SU-DHL-6 (cell line): ENCODE measurements around the gene BMP7.

Experiments
- EZH2phosphoT487 ChIP-seq: fragments of 200-600 bp; sonication (generic), shearing (Covaris generic); conservative IDR thresholded peaks from 2 replicates; pipeline ENCODE4 v1.6.1; 2018; ENCODE audit warnings: mild to moderate bottlenecking, antibody characterized with exemption, low read length, moderate library complexity, mixed read lengths
- TF ChIP-seq, protein P1 (sequence below): fragments of 200-600 bp; sonication (generic); IDR thresholded peaks from one replicate; pipeline ENCODE4 v1.5.1; 2017; ENCODE audit warnings: antibody characterized with exemption, mild to moderate bottlenecking, low read length, moderate library complexity; ENCODE audit not compliant: insufficient read depth, poor library complexity, severe bottlenecking

DNA sequence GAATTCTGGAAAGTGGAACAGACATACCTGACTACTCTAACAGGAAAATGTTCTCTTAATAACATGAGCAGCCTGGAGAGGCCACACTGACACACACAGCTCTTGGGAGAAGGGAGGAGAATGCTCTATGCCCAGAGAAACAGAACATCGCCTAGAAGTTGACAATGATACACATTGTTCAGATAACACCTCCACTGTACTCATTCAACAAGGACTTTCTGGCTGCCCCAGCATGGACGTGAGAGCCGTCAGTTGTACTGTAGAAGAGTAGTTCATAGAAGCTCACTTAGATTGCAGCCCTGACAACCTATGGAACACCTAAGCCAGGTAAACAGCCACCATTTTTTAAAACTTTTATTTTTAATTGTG is 28.9 kb downstream of the BMP7 start:
- TF ChIP-seq, protein P1, sequence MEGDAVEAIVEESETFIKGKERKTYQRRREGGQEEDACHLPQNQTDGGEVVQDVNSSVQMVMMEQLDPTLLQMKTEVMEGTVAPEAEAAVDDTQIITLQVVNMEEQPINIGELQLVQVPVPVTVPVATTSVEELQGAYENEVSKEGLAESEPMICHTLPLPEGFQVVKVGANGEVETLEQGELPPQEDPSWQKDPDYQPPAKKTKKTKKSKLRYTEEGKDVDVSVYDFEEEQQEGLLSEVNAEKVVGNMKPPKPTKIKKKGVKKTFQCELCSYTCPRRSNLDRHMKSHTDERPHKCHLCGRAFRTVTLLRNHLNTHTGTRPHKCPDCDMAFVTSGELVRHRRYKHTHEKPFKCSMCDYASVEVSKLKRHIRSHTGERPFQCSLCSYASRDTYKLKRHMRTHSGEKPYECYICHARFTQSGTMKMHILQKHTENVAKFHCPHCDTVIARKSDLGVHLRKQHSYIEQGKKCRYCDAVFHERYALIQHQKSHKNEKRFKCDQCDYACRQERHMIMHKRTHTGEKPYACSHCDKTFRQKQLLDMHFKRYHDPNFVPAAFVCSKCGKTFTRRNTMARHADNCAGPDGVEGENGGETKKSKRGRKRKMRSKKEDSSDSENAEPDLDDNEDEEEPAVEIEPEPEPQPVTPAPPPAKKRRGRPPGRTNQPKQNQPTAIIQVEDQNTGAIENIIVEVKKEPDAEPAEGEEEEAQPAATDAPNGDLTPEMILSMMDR, result no peak
- TF ChIP-seq EZH2phosphoT487, result no peak
